Measurements from ENCODE around the gene GRIP2.

GRIP2 gene

GRCh38 chr3:14524311-14524711, 15.8 kb downstream of the GRIP2 start:
- no peak overlapping the region for H3K9ac ChIP-seq (ENCODE audit: low read length)
- no peaks in the 10 kb centered on the region for H3K9me3 ChIP-seq (ENCODE audit: insufficient read depth, low read length)
- H3K79me2 ChIP-seq (ENCODE audit: insufficient read depth, low read length), result no peaks in the 10 kb centered on the region
- H3K36me3 ChIP-seq (ENCODE audit: low read length), result no peaks in the 10 kb centered on the region
- H3K27ac ChIP-seq (ENCODE audit: low read depth, low read length), result no peak overlapping the region
- H3F3A ChIP-seq (ENCODE audit: insufficient read depth), result no peaks in the 10 kb centered on the region
- H3K4me2 ChIP-seq (ENCODE audit: low read depth, low read length, poor library complexity, severe bottlenecking), result no peak overlapping the region
- no peaks in the 10 kb centered on the region for H3K27me3 ChIP-seq (ENCODE audit: low read length)
- H2AFZ ChIP-seq (ENCODE audit: low read depth, low read length, severe bottlenecking), result no peak overlapping the region
- H4K20me1 ChIP-seq (ENCODE audit: low read depth, low read length), result no peaks in the 10 kb centered on the region
- H3K9me2 ChIP-seq (replicated peaks; ENCODE audit: insufficient read depth, low read length), result no peaks in the 10 kb centered on the region
- no peak overlapping the region for H3K4me3 ChIP-seq (ENCODE audit: insufficient read depth, low read length, poor library complexity, severe bottlenecking)
- TF ChIP-seq, protein P1, sequence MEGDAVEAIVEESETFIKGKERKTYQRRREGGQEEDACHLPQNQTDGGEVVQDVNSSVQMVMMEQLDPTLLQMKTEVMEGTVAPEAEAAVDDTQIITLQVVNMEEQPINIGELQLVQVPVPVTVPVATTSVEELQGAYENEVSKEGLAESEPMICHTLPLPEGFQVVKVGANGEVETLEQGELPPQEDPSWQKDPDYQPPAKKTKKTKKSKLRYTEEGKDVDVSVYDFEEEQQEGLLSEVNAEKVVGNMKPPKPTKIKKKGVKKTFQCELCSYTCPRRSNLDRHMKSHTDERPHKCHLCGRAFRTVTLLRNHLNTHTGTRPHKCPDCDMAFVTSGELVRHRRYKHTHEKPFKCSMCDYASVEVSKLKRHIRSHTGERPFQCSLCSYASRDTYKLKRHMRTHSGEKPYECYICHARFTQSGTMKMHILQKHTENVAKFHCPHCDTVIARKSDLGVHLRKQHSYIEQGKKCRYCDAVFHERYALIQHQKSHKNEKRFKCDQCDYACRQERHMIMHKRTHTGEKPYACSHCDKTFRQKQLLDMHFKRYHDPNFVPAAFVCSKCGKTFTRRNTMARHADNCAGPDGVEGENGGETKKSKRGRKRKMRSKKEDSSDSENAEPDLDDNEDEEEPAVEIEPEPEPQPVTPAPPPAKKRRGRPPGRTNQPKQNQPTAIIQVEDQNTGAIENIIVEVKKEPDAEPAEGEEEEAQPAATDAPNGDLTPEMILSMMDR (IDR thresholded peaks at IDR 0.05; ENCODE audit: insufficient read depth, low read length, poor library complexity, severe bottlenecking), result no peak
- no peak for TF ChIP-seq EZH2phosphoT487 (conservative IDR thresholded peaks at IDR 0.05; ENCODE audit: low read length)

DNA sequence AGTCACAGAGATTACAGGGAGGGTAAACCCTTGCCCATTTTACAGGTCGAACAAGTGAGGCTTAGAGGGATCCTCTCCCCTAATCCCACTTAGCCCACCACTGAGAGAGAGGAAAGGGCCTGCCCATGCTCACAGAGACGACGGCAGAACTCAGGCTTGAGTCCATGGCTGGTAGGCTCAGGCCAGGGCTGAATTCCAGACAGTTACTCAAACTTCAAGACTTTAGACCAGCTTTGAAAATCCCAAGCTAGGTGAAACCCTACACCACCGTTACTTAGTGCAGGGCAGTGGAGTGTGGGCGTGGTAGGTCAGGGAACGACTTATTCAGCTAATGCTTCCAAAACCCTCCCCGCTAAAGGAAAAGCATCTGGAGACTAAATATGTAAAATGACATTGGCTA, 16.4 kb downstream of the GRIP2 start:
- no peak for TF ChIP-seq EZH2phosphoT487 (conservative IDR thresholded peaks at IDR 0.05; ENCODE audit: low read length)
- TF ChIP-seq, protein P1 (IDR thresholded peaks at IDR 0.05; ENCODE audit: insufficient read depth, low read length, poor library complexity, severe bottlenecking), result no peak
- H3K4me3 ChIP-seq (ENCODE audit: insufficient read depth, low read length, poor library complexity, severe bottlenecking), result no peak overlapping the region
- H4K20me1 ChIP-seq (ENCODE audit: low read depth, low read length), result no peaks in the 10 kb centered on the region
- H3K27ac ChIP-seq (ENCODE audit: low read depth, low read length), result no peak overlapping the region
- no peaks in the 10 kb centered on the region for H3F3A ChIP-seq (ENCODE audit: insufficient read depth)
- no peaks in the 10 kb centered on the region for H3K9me3 ChIP-seq (ENCODE audit: insufficient read depth, low read length)
- H3K9ac ChIP-seq (ENCODE audit: low read length), result no peak overlapping the region
- H3K79me2 ChIP-seq (ENCODE audit: insufficient read depth, low read length), result no peaks in the 10 kb centered on the region
- H3K27me3 ChIP-seq (ENCODE audit: low read length), result no peaks in the 10 kb centered on the region
- no peak overlapping the region for H2AFZ ChIP-seq (ENCODE audit: low read depth, low read length, severe bottlenecking)
- no peaks in the 10 kb centered on the region for H3K36me3 ChIP-seq (ENCODE audit: low read length)
- H3K4me2 ChIP-seq (ENCODE audit: low read depth, low read length, poor library complexity, severe bottlenecking), result no peak overlapping the region
- H3K9me2 ChIP-seq (replicated peaks; ENCODE audit: insufficient read depth, low read length), result no peaks in the 10 kb centered on the region

- no peaks in the 10 kb centered on the region for H3K36me3 ChIP-seq (ENCODE audit: low read length)
- H3K9me3 ChIP-seq (ENCODE audit: insufficient read depth, low read length), result no peaks in the 10 kb centered on the region
- TF ChIP-seq, protein P1 (IDR thresholded peaks at IDR 0.05; ENCODE audit: insufficient read depth, low read length, poor library complexity, severe bottlenecking), result no peak
- TF ChIP-seq EZH2phosphoT487 (conservative IDR thresholded peaks at IDR 0.05; ENCODE audit: low read length), result no peak
- no peaks in the 10 kb centered on the region for H4K20me1 ChIP-seq (ENCODE audit: low read depth, low read length)
- H3K27me3 ChIP-seq (ENCODE audit: low read length), result no peaks in the 10 kb centered on the region
- H3K4me3 ChIP-seq (ENCODE audit: insufficient read depth, low read length, poor library complexity, severe bottlenecking), result no peak overlapping the region
- H3K79me2 ChIP-seq (ENCODE audit: insufficient read depth, low read length), result no peaks in the 10 kb centered on the region
- H3K9ac ChIP-seq (ENCODE audit: low read length), result no peak overlapping the region
- H3K9me2 ChIP-seq (replicated peaks; ENCODE audit: insufficient read depth, low read length), result no peaks in the 10 kb centered on the region
- H3K27ac ChIP-seq (ENCODE audit: low read depth, low read length), result no peak overlapping the region
- no peak overlapping the region for H2AFZ ChIP-seq (ENCODE audit: low read depth, low read length, severe bottlenecking)
- H3K4me2 ChIP-seq (ENCODE audit: low read depth, low read length, poor library complexity, severe bottlenecking), result no peak overlapping the region
- no peaks in the 10 kb centered on the region for H3F3A ChIP-seq (ENCODE audit: insufficient read depth)
Observed at GRCh38 chr3:14522768-14523167, 17.4 kb downstream of the GRIP2 start.

Data from SU-DHL-6 (cell line).